Lung microvascular endothelial cell (primary cell): ENCODE data around the gene SYTL2. TPM values are rescaled to one million over a fixed set of nuclear protein-coding genes. Genes with fewer than 3 reads are reported as not detected.

Experiments used
- DNase-seq, 2 donors: peaks; one replicate each; pipeline versions ENCODE4 v3.0.0 to v3.0.0-alpha.2; 2010; ENCODE audit warnings: low read depth in 2 of 2
- total RNA-seq: library from RNA; depleted of rRNA; stranded (reverse); fragments of >200 nt; gene quantifications from 2 replicates; pipeline ENCODE4 v1.2.1, GENCODE V29; 2014

SYTL2 gene
- total RNA-seq, 1 donor from 2014 or later, result 0.20 TPM

- peak in 1 of 2 donors; percentile 27 for DNase-seq
Measured at GRCh38 chr11:85827748-85828639, 17.1 kb upstream of the SYTL2 start.

GRCh38 chr11:85826116-85826855 is 15.3 kb upstream of the SYTL2 start:
- peak; percentile 12 to 31 for DNase-seq

GRCh38 chr11:85825616-85826015 is 14.7 kb upstream of the SYTL2 start:
- no peak for DNase-seq

- no peak for DNase-seq
Measured at GRCh38 chr11:85823816-85824215, 12.9 kb upstream of the SYTL2 start.

GRCh38 chr11:85822814-85823213 is 11.9 kb upstream of the SYTL2 start:
- DNase-seq, result no peak

GRCh38 chr11:85821636-85822035 is 10.7 kb upstream of the SYTL2 start:
- DNase-seq, result no peak

- DNase-seq, result no peak
Measured at GRCh38 chr11:85819441-85819840, 8.5 kb upstream of the SYTL2 start.

GRCh38 chr11:85815186-85815931 is 4.4 kb upstream of the SYTL2 start:
- no peak for DNase-seq

- DNase-seq, result no peak
Measured at GRCh38 chr11:85813721-85814120, 2.8 kb upstream of the SYTL2 start.

- DNase-seq, result no peak
Measured at GRCh38 chr11:85811624-85812023, 683 bp upstream of the SYTL2 start.

GRCh38 chr11:85810521-85810870 is 445 bp downstream of the SYTL2 start:
- no peak for DNase-seq

- no peak for DNase-seq
Measured at GRCh38 chr11:85809863-85810262, 1.1 kb downstream of the SYTL2 start.

- no peak for DNase-seq
Measured at GRCh38 chr11:85809191-85809590, 1.8 kb downstream of the SYTL2 start.

- DNase-seq, result no peak
Measured at GRCh38 chr11:85806876-85807275, 4.1 kb downstream of the SYTL2 start.

GRCh38 chr11:85806016-85806415 is 4.9 kb downstream of the SYTL2 start:
- no peak for DNase-seq

- no peak for DNase-seq
Measured at GRCh38 chr11:85805387-85805786, 5.6 kb downstream of the SYTL2 start.

GRCh38 chr11:85803920-85804319 is 7.0 kb downstream of the SYTL2 start:
- no peak for DNase-seq

- DNase-seq, result no peak
Measured at GRCh38 chr11:85803303-85803702, 7.6 kb downstream of the SYTL2 start.

- DNase-seq, result no peak
Measured at GRCh38 chr11:85801527-85801926, 9.4 kb downstream of the SYTL2 start.

GRCh38 chr11:85800595-85801342 is 10.2 kb downstream of the SYTL2 start:
- DNase-seq, result no peak

GRCh38 chr11:85799142-85799541 is 11.8 kb downstream of the SYTL2 start:
- no peak for DNase-seq
